Endothelial cell of umbilical vein (primary cell): Measurements from ENCODE around the gene ZNF618.

Experiments used
- CTCF ChIP-seq, 2 donors: IDR thresholded peaks; 1 replicate in 1 of 2; 2 replicates in 1 of 2; pipeline ENCODE4 v1.5.1; 2011; ENCODE audit warnings: low read length in 2 of 2, mild to moderate bottlenecking in 2 of 2, moderate library complexity in 2 of 2, control low read depth in 1 of 2, inconsistent platforms in 1 of 2, low read depth in 1 of 2; ENCODE audit not compliant: insufficient read depth in 1 of 2; ENCODE audit errors: extremely low read depth in 1 of 2
- EZH2 ChIP-seq: IDR thresholded peaks from 2 replicates; pipeline ENCODE4 v1.6.1; 2012; ENCODE audit warnings: borderline replicate concordance, low read depth, mild to moderate bottlenecking, moderate library complexity, low read length, inconsistent platforms; ENCODE audit not compliant: severe bottlenecking
- MAX ChIP-seq: IDR thresholded peaks from 2 replicates; pipeline ENCODE4 v1.6.1; 2011; ENCODE audit not compliant: insufficient read depth, insufficient read length
- POLR2A ChIP-seq: IDR thresholded peaks from 2 replicates; pipeline ENCODE4 v1.6.1; 2012; ENCODE audit warnings: low read depth, mild to moderate bottlenecking, control low read depth, low read length

DNA sequence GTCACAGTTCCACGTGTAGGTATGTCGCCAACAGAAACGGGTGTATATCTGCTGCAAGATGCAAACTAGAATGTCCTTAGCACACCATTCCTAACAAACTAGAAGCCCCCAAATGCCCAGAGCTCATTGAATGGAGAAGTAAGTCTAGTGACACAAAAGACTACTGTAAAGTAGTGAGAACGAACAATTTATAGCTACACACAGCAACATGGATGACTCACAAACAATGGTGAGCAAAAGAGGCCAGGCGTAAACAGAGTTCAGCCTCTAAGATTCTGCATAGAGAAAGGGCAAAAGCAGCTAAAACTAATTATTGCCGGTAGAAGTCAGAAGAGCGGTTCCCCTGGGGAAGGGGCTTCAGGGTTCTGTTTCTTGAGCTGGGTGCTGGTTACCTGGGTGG lies 127.2 kb downstream of the ZNF618 start:
- TF ChIP-seq MAX (no peak), CTCF (IDR thresholded peaks at IDR 0.05; ENCODE audit: extremely low read depth in 1 of 2, insufficient read depth in 1 of 2, low read depth in 1 of 2, low read length in 2 of 2) (no peak), EZH2 (no peak), POLR2A (no peak)
